PFSK-1 (cell line): Measurements from ENCODE around the gene TGFB2.

Experiments
- FOXP2 ChIP-seq: optimal IDR thresholded peaks from 2 replicates; pipeline ENCODE3; 2011; ENCODE audit warnings: borderline replicate concordance, control low read depth, inconsistent platforms; ENCODE audit not compliant: insufficient read depth; ENCODE audit errors: extremely low read length, extremely low read depth
- POLR2AphosphoS5 ChIP-seq: IDR thresholded peaks from 2 replicates; pipeline ENCODE4 v1.6.1; 2012; ENCODE audit warnings: low read depth, mild to moderate bottlenecking, control low read depth, low read length, moderate library complexity
- SIN3A ChIP-seq: IDR thresholded peaks from 2 replicates; pipeline ENCODE4 v1.6.1; 2012; ENCODE audit warnings: mild to moderate bottlenecking, low read length, moderate library complexity, borderline replicate concordance; ENCODE audit not compliant: insufficient read depth
- TAF1 ChIP-seq: IDR thresholded peaks from 2 replicates; pipeline ENCODE4 v1.6.1; 2012; ENCODE audit warnings: low read length, control low read depth, borderline replicate concordance; ENCODE audit not compliant: insufficient read depth
- TF ChIP-seq, protein P1 (sequence below), 2 experiments: IDR thresholded peaks; 2 replicates each; pipeline versions ENCODE4 v1.6.1 to v1.8.0; 2011 to 2012; ENCODE audit warnings: low read depth in 2 of 2, low read length in 2 of 2, control low read depth in 1 of 2, inconsistent platforms in 1 of 2, mild to moderate bottlenecking in 1 of 2, moderate library complexity in 1 of 2; ENCODE audit not compliant: insufficient read depth in 1 of 2

Gene TGFB2

DNA sequence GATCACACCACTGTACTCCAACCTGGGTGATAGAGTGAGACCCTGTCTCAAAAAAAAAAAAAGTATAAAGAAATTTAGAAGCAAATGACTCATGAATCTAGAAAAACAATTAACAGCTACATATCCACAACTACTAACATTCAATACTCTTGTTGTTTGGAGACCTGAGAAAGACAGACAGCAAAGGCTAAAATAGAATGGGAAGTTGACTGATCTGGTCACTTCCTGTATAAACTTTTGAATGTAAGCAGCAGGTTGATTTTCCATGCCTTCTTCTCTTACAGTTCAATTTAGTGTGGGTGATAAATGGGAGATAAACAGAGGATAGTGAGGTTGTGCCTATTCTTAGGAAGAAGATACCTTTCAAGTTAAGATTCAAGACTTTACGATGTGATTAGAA, 85.2 kb downstream of the TGFB2 start:
- TF ChIP-seq POLR2AphosphoS5, result no peak
- TF ChIP-seq TAF1, result no peak
- TF ChIP-seq, protein P1, sequence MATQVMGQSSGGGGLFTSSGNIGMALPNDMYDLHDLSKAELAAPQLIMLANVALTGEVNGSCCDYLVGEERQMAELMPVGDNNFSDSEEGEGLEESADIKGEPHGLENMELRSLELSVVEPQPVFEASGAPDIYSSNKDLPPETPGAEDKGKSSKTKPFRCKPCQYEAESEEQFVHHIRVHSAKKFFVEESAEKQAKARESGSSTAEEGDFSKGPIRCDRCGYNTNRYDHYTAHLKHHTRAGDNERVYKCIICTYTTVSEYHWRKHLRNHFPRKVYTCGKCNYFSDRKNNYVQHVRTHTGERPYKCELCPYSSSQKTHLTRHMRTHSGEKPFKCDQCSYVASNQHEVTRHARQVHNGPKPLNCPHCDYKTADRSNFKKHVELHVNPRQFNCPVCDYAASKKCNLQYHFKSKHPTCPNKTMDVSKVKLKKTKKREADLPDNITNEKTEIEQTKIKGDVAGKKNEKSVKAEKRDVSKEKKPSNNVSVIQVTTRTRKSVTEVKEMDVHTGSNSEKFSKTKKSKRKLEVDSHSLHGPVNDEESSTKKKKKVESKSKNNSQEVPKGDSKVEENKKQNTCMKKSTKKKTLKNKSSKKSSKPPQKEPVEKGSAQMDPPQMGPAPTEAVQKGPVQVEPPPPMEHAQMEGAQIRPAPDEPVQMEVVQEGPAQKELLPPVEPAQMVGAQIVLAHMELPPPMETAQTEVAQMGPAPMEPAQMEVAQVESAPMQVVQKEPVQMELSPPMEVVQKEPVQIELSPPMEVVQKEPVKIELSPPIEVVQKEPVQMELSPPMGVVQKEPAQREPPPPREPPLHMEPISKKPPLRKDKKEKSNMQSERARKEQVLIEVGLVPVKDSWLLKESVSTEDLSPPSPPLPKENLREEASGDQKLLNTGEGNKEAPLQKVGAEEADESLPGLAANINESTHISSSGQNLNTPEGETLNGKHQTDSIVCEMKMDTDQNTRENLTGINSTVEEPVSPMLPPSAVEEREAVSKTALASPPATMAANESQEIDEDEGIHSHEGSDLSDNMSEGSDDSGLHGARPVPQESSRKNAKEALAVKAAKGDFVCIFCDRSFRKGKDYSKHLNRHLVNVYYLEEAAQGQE (IDR thresholded peaks at IDR 0.05; ENCODE audit: insufficient read depth in 1 of 2, low read depth in 2 of 2, low read length in 2 of 2), result no peak
- TF ChIP-seq FOXP2, result no peak
- TF ChIP-seq SIN3A, result no peak

DNA sequence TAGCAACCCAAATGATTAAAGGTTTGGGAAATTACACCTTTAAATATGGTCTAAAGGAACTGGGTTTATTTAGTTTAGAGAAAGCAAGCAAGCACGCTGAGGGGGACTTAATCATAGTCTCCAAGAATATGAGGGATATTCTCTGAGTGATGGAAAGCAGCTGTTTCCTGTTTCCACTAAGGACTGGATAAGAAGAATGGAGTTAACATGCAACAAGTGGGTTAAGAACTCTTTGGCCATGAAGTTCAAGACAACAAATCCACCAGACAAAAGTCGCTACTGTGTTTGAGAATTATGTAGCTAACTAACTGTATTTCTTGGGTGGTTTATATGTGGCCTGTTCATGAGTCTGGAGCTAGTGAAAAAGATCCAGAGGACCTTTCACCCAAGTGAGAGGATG, 85.7 kb downstream of the TGFB2 start:
- TF ChIP-seq SIN3A, result no peak
- TF ChIP-seq TAF1, result no peak
- TF ChIP-seq, protein P1 (IDR thresholded peaks at IDR 0.05; ENCODE audit: insufficient read depth in 1 of 2, low read depth in 2 of 2, low read length in 2 of 2), result no peak
- TF ChIP-seq FOXP2, result no peak
- TF ChIP-seq POLR2AphosphoS5, result no peak

DNA sequence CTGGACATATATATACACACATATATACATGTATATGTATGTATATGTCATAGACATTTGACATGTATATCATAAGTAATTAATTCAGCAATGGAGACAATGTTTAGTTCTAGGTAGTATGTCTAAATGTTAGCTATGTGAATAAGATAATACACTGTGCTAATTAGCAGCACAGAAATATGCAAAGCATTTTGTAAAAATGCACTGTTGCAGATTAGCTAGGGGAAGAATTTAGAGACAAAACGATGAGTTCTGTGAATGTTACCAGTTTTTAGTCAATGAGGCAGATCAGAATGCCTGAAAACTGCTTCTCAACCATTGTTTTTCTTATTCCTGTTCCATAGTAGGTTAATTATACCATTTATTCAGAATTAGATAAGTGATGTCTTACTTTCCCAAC, 86.3 kb downstream of the TGFB2 start:
- no peak for TF ChIP-seq FOXP2
- TF ChIP-seq TAF1, result no peak
- TF ChIP-seq POLR2AphosphoS5, result no peak
- TF ChIP-seq, protein P1 (IDR thresholded peaks at IDR 0.05; ENCODE audit: insufficient read depth in 1 of 2, low read depth in 2 of 2, low read length in 2 of 2), result no peak
- TF ChIP-seq SIN3A, result no peak

DNA sequence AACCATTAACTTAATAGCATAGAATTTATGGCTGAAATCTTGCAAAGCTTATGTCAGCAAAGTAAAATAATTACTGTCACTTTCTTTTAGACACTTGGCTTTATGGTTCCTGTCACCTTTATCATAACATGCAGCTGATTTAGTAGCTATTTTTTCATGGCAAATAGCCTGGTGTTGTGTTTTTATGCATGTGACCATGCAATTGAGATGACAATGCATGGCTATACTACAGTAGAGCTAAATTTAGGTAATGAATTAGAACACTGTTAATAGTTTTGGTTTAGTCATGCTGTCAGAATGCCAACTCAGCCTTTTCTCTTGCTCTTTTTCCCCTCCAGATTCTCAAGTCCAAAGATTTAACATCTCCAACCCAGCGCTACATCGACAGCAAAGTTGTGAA, 88.6 kb downstream of the TGFB2 start:
- TF ChIP-seq SIN3A, result no peak
- no peak for TF ChIP-seq POLR2AphosphoS5
- no peak for TF ChIP-seq TAF1
- TF ChIP-seq, protein P1 (IDR thresholded peaks at IDR 0.05; ENCODE audit: insufficient read depth in 1 of 2, low read depth in 2 of 2, low read length in 2 of 2), result no peak
- TF ChIP-seq FOXP2, result no peak

DNA sequence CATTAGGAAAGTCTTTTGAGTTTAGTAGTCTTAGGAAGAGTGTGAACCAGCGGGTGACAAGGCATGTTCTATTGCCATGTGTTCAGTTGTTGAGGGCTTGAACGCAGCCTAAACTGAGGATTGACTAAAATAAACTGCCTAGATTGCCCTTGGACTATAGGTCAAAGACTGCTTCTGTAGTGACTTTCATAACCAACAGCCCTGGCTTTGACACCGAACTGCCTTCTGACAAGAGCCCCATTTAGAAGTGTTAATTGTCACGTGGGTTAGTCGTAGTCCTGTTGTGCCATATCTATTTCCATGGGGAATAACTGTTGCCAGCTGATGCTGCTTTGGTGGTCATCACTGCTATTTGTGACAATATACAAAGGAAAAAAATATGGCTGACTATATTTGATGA, 90.4 kb downstream of the TGFB2 start:
- TF ChIP-seq SIN3A (no peak), FOXP2 (no peak), TAF1 (no peak), POLR2AphosphoS5 (no peak)
- TF ChIP-seq, protein P1 (IDR thresholded peaks at IDR 0.05; ENCODE audit: insufficient read depth in 1 of 2, low read depth in 2 of 2, low read length in 2 of 2), result no peak
